NT2/D1 (cell line): ENCODE measurements around the gene NSUN2.

Experiments used
- SUZ12 ChIP-seq: IDR thresholded peaks from 2 replicates; pipeline ENCODE4 v1.6.1; 2011; ENCODE audit not compliant: insufficient read length, insufficient read depth; ENCODE audit errors: extremely low read depth
- YY1 ChIP-seq: IDR thresholded peaks from 2 replicates; pipeline ENCODE4 v1.6.1; 2011; ENCODE audit not compliant: insufficient read length, insufficient read depth
- ZNF274 ChIP-seq: IDR thresholded peaks from 2 replicates; pipeline ENCODE4 v1.6.1; 2011; ENCODE audit warnings: mild to moderate bottlenecking, low read depth, low read length

DNA sequence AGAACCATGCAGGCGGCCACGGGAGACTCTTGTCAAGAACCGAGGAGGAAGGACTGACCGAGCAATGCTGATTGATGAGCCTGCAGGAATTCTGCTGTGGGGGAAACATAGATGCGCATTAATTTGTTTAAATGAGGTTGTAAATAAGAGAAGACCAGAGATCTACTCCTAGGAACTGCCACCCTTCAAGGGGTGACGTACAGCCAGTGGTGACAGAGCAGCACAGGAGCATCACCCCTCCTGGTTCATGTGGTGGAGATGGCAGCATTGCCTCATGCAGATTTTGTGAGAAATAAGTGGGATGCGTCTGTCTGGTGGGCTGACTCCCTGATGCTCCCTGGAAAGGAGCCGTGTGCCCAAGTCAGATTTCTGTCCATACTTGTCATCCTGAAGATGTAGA is 22.6 kb upstream of the NSUN2 start:
- TF ChIP-seq YY1 (no peak), ZNF274 (no peak), SUZ12 (no peak)
